Gastrocnemius medialis (tissue), 4 donors: ENCODE measurements around the gene AXL.

Experiments
- POLR2A ChIP-seq, 2 donors: fragments of 450-650 bp; IDR thresholded peaks; one replicate each; pipeline ENCODE4 v1.6.1; 2017; ENCODE audit warnings: antibody characterized with exemption in 2 of 2, mild to moderate bottlenecking in 2 of 2, moderate library complexity in 2 of 2
- TF ChIP-seq, protein P1 (sequence below), 5 experiments: fragments of 450-650 bp in 3 of 5; fragments of 200-600 bp in 2 of 5; sonication (generic) in 2 of 5; IDR thresholded peaks in 4 of 5; conservative IDR thresholded peaks in 1 of 5; 1 replicate in 4 of 5; 2 replicates in 1 of 5; pipeline ENCODE4 v1.5.1; 2016 to 2019; ENCODE audit warnings: antibody characterized with exemption in 5 of 5, mild to moderate bottlenecking in 3 of 5, moderate library complexity in 3 of 5

DNA sequence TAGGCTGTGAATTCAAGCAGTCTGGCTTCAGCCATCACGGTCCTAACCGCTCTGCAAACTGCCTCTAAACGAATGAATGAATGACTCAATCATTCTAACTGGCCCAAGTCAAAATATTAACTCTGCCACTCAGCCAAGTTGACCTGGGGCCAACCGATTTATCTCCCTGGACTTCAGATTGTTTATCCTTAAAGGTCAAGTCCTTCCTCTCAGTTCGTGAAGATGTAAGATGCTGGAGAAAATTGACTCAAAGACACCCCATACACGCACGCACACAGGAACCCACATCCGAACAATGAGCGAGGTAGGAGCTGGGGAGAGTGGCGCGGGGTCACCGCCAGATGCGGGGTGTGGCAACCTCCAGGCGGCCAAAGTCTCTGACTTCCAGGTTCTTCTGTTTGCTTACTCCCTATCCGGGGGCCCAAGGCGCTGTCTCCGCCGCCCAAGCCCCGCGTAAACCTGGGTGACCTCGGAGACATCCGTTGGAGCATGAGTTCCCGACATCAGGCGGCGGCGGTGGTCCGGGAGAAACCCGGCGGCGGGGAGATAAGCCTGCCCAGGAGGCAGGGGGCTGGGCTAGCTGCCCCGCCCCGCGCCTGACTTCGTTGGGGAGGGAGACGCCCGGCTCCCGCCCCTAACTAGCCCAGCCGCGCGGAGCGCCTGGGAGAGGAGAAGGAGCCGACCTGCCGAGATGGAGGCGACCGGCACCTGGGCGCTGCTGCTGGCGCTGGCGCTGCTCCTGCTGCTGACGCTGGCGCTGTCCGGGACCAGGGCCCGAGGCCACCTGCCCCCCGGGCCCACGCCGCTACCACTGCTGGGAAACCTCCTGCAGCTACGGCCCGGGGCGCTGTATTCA, 26.2 kb upstream of the AXL start, which contains the start of gene CYP2S1:
- TF ChIP-seq, protein P1, sequence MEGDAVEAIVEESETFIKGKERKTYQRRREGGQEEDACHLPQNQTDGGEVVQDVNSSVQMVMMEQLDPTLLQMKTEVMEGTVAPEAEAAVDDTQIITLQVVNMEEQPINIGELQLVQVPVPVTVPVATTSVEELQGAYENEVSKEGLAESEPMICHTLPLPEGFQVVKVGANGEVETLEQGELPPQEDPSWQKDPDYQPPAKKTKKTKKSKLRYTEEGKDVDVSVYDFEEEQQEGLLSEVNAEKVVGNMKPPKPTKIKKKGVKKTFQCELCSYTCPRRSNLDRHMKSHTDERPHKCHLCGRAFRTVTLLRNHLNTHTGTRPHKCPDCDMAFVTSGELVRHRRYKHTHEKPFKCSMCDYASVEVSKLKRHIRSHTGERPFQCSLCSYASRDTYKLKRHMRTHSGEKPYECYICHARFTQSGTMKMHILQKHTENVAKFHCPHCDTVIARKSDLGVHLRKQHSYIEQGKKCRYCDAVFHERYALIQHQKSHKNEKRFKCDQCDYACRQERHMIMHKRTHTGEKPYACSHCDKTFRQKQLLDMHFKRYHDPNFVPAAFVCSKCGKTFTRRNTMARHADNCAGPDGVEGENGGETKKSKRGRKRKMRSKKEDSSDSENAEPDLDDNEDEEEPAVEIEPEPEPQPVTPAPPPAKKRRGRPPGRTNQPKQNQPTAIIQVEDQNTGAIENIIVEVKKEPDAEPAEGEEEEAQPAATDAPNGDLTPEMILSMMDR (IDR thresholded peaks at IDR 0.05 in 4 of 5, conservative IDR thresholded peaks at IDR 0.05 in 1 of 5) = no peak
- TF ChIP-seq POLR2A (IDR thresholded peaks at IDR 0.05) = no peak
